ENCODE measurements around the gene USP3. TPM values are rescaled to one million over a fixed set of nuclear protein-coding genes. Genes with fewer than 3 reads are reported as not detected.

Gene USP3
- total and polyA plus RNA-seq, 2 of the 13 experiments (the other 11 are each of a cell fraction or from before 2014, with no cell fraction given) = 14.3 to 61.2 TPM

DNA sequence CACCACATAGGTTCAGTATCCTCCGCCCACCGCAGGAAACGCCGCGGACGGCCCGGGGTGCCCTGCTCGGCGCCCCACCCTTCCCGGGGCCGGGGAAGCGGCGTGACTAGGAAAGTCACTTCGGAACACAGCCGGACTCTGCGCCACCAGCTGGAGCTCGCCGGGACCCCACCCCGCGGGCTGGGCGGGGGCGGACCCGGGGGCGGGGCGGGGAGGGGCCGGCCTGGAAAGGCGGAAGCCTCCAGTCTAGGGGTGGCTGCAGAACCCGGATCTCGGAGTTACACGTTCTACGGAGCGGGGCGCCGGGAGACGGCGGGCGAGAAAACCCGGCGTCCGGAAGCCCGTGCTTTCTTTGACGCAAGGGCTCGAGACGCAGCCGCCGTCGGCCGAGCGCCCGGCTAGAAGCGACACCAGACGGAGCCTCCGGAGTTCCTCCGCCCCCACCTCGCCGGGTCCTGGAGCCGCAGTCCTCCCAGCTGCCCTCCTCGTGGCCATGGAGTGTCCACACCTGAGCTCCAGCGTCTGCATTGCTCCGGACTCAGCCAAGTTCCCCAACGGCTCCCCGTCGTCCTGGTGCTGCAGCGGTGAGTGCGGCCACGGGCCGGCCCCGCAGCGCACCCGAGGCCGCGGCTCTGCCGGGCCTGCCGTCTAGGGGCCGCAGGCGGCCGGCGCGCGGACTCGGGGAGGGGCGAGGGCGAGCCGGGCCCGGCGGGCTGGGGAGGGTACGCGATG lies at the start of gene USP3 (continued):
- TF ChIP-seq ZNF772 (CRISPR knock-in tag; IDR thresholded peaks at IDR 0.05) (peak; percentile 70), KLF9 (CRISPR knock-in tag; IDR thresholded peaks at IDR 0.05; ENCODE audit: low read depth) (no peak), MXD4 (CRISPR knock-in tag; IDR thresholded peaks at IDR 0.05) (peak; percentile 63; the same call in 1 of the 2 replicates), KLF11 (CRISPR knock-in tag; IDR thresholded peaks at IDR 0.05) (peak; percentile 52; the same call in 1 of the 2 replicates), NR2F6 (IDR thresholded peaks at IDR 0.05) (no peak), NR2F6 (CRISPR knock-in tag; IDR thresholded peaks at IDR 0.05) (0 out of 2 replicates have a peak, but pooled peaks have one; percentile 43), ATF1 (CRISPR knock-in tag; IDR thresholded peaks at IDR 0.05) (no peak), ZNF101 (CRISPR knock-in tag; IDR thresholded peaks at IDR 0.05; ENCODE audit: borderline replicate concordance, low read depth) (no peak), ZNF75D (CRISPR knock-in tag; IDR thresholded peaks at IDR 0.05; ENCODE audit: borderline replicate concordance) (no peak), ZNF274 (CRISPR knock-in tag; IDR thresholded peaks at IDR 0.05) (no peak), FOXO1 (CRISPR knock-in tag; IDR thresholded peaks at IDR 0.05) (no peak; the same call in 1 of the 2 replicates), MEIS2 (CRISPR knock-in tag; IDR thresholded peaks at IDR 0.05) (peak; percentile 15), SIX4 (CRISPR knock-in tag; IDR thresholded peaks at IDR 0.05) (peak; percentile 41; the same call in 1 of the 2 replicates), RORA (CRISPR knock-in tag; IDR thresholded peaks at IDR 0.05) (no peak), ZBTB8A (CRISPR knock-in tag; IDR thresholded peaks at IDR 0.05; ENCODE audit: borderline replicate concordance, low read depth) (no peak), ZNF768 (CRISPR knock-in tag; IDR thresholded peaks at IDR 0.05) (peak; percentile 68; the same call in 1 of the 2 replicates), MBD4 (IDR thresholded peaks at IDR 0.05; ENCODE audit: borderline replicate concordance, low read length) (no peak), ZNF207 (IDR thresholded peaks at IDR 0.05; ENCODE audit: borderline replicate concordance) (no peak), SSRP1 (CRISPR knock-in tag; IDR thresholded peaks at IDR 0.05) (no peak), NR3C1 (CRISPR knock-in tag; IDR thresholded peaks at IDR 0.05) (no peak), ZNF234 (CRISPR knock-in tag; conservative IDR thresholded peaks at IDR 0.05) (no peak), ZNF33B (CRISPR knock-in tag; IDR thresholded peaks at IDR 0.05) (no peak; the same call in 1 of the 2 replicates), ZFP82 (CRISPR knock-in tag; IDR thresholded peaks at IDR 0.05; ENCODE audit: borderline replicate concordance) (no peak; the same call in 1 of the 2 replicates)
- TF ChIP-seq, protein P1, sequence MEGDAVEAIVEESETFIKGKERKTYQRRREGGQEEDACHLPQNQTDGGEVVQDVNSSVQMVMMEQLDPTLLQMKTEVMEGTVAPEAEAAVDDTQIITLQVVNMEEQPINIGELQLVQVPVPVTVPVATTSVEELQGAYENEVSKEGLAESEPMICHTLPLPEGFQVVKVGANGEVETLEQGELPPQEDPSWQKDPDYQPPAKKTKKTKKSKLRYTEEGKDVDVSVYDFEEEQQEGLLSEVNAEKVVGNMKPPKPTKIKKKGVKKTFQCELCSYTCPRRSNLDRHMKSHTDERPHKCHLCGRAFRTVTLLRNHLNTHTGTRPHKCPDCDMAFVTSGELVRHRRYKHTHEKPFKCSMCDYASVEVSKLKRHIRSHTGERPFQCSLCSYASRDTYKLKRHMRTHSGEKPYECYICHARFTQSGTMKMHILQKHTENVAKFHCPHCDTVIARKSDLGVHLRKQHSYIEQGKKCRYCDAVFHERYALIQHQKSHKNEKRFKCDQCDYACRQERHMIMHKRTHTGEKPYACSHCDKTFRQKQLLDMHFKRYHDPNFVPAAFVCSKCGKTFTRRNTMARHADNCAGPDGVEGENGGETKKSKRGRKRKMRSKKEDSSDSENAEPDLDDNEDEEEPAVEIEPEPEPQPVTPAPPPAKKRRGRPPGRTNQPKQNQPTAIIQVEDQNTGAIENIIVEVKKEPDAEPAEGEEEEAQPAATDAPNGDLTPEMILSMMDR (CRISPR knock-in tag; IDR thresholded peaks at IDR 0.05) = peak; percentile 38
- TF ChIP-seq, protein P2, sequence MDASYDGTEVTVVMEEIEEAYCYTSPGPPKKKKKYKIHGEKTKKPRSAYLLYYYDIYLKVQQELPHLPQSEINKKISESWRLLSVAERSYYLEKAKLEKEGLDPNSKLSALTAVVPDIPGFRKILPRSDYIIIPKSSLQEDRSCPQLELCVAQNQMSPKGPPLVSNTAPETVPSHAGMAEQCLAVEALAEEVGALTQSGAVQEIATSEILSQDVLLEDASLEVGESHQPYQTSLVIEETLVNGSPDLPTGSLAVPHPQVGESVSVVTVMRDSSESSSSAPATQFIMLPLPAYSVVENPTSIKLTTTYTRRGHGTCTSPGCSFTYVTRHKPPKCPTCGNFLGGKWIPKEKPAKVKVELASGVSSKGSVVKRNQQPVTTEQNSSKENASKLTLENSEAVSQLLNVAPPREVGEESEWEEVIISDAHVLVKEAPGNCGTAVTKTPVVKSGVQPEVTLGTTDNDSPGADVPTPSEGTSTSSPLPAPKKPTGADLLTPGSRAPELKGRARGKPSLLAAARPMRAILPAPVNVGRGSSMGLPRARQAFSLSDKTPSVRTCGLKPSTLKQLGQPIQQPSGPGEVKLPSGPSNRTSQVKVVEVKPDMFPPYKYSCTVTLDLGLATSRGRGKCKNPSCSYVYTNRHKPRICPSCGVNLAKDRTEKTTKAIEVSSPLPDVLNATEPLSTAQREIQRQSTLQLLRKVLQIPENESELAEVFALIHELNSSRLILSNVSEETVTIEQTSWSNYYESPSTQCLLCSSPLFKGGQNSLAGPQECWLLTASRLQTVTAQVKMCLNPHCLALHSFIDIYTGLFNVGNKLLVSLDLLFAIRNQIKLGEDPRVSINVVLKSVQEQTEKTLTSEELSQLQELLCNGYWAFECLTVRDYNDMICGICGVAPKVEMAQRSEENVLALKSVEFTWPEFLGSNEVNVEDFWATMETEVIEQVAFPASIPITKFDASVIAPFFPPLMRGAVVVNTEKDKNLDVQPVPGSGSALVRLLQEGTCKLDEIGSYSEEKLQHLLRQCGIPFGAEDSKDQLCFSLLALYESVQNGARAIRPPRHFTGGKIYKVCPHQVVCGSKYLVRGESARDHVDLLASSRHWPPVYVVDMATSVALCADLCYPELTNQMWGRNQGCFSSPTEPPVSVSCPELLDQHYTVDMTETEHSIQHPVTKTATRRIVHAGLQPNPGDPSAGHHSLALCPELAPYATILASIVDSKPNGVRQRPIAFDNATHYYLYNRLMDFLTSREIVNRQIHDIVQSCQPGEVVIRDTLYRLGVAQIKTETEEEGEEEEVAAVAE (CRISPR knock-in tag; IDR thresholded peaks at IDR 0.05; ENCODE audit: borderline replicate concordance) = no peak; the same call in 1 of the 2 replicates
- TF ChIP-seq, protein P3, sequence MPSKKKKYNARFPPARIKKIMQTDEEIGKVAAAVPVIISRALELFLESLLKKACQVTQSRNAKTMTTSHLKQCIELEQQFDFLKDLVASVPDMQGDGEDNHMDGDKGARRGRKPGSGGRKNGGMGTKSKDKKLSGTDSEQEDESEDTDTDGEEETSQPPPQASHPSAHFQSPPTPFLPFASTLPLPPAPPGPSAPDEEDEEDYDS (CRISPR knock-in tag; IDR thresholded peaks at IDR 0.05) = peak; percentile 64
- TF ChIP-seq, protein P4, sequence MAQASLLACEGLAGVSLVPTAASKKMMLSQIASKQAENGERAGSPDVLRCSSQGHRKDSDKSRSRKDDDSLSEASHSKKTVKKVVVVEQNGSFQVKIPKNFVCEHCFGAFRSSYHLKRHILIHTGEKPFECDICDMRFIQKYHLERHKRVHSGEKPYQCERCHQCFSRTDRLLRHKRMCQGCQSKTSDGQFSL (CRISPR knock-in tag; IDR thresholded peaks at IDR 0.05) = no peak

Data from HepG2 (cell line).